Endometrium (tissue), 2 donors: ENCODE data around the gene SLC25A20.
A peak's percentile ranks its signal among the peaks of the same experiment; 100 is the strongest.
"Not testable (repeated sequence)": the region's sequence is repeated elsewhere in the genome, so short reads cannot be mapped to it uniquely, and the experiment has no call there.

Source experiments
- FAIRE-seq: peaks from 2 replicates; lab custom pipeline; 2012; peaks lifted over from hg19 to GRCh38; lab: Jason Lieb, UNC
- donor health status: control.
- donor health status: control.

SLC25A20 gene

DNA sequence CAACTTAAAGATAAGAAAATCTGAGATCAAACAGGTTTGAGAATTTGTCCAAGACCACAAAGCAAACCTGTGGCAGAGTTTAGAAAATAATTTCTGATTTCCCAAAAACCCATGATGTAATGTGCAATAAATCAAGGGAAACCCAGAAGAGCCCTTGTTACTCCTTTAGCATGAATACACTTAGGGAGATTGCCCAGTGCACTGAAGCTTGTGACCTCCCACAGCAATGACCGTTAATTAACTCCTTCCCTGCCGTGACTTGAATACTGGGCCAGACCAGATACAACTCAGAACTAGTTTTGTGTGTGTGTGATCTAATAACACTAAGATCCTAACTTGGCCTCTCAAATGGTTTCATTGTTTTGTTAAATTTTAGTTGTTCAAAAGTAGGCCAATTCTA, 53.5 kb downstream of the SLC25A20 start:
- no peak for FAIRE-seq

DNA sequence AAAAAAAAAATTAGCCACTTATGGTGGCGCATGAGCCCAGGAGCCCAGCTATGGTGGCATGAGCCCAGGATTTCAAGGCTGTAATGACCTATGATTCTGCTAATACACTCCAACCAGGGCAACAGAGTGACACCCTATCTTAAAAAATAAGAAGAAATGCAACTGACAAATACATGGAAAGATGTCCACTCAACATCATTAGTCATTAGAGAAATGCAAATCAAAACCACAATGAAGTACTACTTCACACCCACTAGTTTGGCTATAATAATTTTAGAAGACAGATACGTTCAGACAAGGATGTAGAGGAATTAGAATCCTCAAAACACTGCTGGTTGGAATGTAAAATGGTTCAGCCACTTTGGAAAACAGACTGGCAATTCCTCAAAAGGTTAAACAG, 61.5 kb downstream of the SLC25A20 start:
- no peak for FAIRE-seq

DNA sequence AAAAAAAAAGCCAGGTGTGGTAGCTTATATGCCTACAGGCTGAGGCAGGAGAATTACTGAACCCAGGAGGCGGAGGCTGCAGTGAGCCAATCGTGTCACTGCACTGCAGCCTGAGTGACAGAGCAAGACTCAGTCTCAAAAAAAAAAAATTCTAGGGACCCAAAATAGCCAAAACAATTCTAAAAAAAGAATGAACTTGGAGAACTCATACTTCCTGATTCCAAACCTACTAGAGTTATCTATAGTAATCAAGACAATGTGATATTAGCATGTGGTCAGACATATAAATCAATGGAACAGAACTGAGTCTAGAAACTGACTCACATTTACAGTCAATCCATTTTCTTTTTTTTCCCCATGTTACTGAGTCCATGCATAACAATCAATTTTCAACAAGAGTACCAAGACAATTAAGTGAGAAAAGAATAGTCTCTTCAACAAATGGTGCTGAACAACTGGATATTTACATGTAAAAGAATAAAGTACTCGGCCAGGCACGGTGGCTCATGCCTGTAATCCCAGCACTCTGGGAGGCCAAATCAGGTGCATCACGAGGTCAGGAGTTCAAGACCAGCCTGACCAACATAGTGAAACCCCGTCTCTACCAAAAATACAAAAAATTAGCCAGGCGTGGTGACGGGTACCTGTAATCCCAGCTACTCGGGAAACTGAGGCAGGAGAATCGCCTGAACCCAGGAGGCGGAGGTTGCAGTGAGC, 62.9 kb downstream of the SLC25A20 start:
- no peak for FAIRE-seq

DNA sequence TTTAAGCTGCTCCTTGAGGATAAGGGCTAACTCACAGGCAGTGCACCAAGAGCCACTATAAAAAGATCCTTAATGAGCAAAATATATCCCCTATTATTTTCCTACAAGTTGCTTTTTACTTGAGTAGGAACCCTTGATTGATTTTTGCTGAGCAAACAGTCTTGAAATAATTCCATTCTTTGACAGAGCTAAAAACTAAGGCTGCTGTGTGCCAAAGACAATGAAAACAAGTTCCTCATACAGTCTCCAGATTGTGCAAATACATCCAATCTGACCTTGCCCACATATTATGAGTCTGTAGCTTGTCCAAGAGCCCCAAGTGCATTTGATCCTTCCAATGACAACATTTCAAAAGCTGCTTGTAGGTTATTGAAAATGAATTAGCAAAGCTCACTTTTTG, 66.0 kb downstream of the SLC25A20 start:
- no peak for FAIRE-seq

DNA sequence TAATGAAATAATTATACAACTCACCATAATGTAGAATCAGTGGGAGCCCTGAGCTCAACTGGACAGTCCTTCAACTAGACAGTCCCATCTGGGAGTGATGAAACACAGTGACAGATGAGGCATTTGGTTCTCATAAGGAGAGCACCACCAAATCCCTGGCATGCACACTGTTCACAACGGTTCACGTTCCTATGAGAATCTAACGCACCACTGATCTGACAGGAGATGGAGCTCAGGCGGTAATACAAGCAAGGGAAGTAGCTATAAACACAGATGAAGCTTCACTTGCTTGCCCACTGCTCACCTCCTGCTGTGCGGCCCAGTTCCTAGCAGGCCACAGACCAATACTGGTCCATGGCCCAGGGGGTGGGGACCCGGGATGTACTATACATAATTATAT, 68.0 kb downstream of the SLC25A20 start:
- no peak for FAIRE-seq

DNA sequence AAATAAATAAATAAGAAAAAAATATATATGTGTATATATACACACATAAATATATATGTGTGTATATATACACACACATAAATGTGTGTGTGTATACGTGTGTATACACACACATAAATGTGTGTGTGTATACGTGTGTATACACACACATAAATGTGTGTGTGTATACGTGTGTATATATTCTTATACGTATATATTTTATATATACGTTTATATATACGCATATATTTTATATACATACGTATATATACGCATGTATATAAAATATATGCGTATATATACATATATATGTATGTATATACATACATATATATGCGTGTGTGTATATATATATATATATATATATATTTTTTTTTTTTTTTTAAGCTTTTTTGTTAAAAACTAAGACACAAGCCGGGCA, 69.2 kb downstream of the SLC25A20 start:
- FAIRE-seq, result peak; percentile 35

DNA sequence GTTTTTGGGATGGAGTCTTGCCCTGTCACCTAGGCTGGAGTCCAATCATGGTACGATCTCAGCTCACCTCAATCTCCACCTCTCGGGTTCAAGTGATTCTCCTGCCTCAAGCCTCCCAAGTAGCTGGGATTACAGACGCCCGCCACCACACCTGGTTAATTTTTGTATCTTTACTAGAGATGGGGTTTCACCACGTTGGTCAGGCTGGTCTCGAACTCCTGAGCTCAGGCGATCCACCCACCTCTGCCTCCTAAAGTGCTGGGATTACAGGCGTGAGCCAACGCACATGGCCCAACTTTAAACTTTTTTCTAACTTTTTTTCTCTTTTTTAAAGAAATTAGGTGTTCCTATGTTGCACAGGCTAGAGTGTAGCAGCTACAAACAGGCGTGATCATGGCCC, 70.8 kb downstream of the SLC25A20 start:
- not testable (repeated sequence) for FAIRE-seq

DNA sequence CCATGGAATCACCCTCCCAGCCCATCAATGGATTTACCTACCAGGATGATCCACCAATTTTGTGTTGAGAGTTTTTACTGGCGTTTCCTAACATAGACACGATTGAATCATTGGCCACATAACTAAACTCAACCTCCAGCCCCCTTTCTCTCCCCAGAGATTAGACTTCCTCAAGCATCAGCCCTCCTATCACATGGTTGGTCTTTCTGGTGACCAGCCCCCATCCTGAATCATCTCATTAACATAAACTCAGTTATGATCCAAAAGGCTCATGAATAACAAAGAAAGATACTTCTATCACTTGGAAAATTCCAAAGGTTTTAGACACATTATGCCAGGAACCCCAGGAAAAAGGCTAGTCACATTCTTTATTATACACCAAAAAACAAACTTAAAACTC, 72.2 kb downstream of the SLC25A20 start:
- FAIRE-seq, result no peak

DNA sequence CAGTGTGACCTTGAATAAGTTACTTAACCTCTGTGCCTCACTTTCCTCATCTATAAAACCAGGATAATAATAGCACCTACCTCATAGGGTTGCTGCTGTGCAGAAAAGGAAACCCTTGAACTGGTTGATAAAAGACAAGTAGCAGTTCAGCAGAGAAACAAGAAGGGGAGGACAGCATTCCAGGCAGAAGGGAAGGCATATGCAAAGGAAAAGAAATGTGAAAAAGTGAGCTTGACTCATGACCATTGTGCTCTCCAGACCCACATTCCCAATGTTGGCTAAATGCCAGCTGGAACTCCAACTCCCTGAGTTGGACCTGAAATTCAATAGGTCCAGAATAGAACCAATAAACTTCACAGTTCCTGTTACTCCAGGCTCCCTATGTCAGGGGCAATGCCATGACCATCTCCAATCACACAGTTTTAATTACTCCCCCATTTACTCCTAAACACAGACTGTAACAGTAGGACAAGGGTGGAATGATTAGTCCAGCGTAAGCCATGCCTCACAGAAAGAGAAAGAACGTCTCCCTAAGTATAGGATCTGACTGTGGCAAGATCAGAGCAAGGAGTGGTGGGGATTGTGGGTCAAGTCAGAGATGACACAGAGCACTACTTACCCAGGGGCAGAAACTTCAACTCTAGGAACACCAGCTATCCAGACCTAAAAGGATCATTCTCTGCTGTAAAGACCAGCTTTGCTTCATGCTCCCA, 77.9 kb downstream of the SLC25A20 start:
- no peak for FAIRE-seq

DNA sequence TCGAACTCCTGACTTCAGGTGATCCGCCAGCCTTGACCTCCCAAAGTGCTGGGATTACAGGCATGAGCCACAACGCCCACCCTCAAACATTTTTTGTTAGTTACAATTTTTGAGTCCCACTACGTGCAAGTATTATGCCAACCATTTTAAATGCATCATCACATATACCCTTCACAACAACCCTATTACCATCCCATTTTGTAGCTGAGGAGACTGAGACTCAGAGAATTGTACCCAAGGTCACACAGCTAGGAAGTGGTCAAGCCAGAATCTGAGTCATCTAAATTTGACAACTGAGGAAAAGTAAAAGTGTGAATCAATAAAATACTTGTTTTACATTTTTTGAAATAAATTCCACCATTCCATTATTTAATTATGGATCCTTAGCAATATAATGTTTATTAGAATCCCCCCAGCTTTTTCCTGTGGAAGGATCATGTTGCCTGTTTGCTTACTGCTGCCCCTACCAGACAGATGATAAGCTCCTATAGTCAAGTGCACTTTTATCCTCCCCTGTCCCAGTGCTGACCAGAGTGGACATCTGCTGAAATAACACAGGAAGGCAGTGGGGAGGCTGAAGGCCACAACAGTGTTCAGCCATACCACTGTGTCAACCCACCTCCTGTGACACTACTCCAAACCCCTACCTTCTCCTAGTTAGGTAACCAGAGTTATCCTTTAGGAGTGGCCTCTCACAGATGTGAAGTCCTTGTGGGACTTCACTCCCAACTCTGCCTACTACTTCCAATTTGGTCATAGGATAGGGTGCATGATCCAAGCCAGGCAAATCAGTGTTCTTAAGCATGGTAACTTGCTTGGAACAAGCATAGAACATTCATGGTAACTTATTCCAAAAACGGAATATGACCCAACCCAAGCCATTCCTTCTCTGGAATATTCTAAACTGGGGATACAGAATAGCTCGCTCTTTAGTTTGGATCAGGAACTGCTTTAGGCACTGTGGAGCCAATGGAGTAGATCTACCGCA, 79.2 kb downstream of the SLC25A20 start:
- FAIRE-seq, result no peak

DNA sequence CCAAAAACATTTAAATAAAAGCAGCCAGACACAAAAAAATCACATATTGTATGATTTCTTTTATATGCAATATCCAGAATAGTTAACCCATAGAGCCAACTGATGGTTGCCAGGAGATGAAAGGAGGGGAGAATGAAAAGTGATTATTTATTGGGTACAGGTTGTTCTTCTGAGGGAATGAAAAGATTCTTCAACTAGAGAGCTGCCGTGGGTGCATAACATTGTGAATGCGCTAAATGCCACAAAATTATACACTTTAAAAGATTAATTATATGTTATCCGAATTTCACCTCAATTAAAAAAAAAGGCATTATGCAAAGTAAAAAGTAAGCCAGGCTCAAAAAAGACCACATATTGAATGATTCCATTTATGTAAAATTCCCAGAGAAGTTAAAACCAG, 87.2 kb downstream of the SLC25A20 start:
- FAIRE-seq, result no peak
